BJ (cell line): Measurements from ENCODE around the gene FAM76A. TPM values are rescaled to one million over a fixed set of nuclear protein-coding genes. Genes with fewer than 3 reads are reported as not detected.

Source experiments
- CTCF ChIA-PET: fragments of 350-600 bp; formaldehyde crosslinking; extraction: SDS; loops from one replicate; lab custom pipeline; 2021; ENCODE audit warnings: antibody characterized with exemption, inconsistent platforms; lab: Yijun Ruan, JAX
- POLR2A ChIA-PET: fragments of 300-600 bp; sonication (Branson Sonifier 250); formaldehyde crosslinking; extraction: SDS; loops from one replicate; lab custom pipeline; 2021; ENCODE audit warnings: antibody characterized with exemption; lab: Charles Lee
- DNase-seq: peaks from one replicate; pipeline ENCODE4 v3.0.0-alpha.2; 2011; ENCODE audit warnings: low read depth
- H3K27me3 ChIP-seq: 2 replicates; pipeline ENCODE4 v1.6.0; 2011; ENCODE audit warnings: low read length; ENCODE audit not compliant: control insufficient read depth, insufficient read depth
- H3K36me3 ChIP-seq: 2 replicates; pipeline ENCODE4 v1.5.1; 2011; ENCODE audit warnings: low read length; ENCODE audit not compliant: control insufficient read depth, insufficient read depth
- H3K4me3 ChIP-seq: 2 replicates; pipeline ENCODE4 v1.5.1; 2011; ENCODE audit warnings: low read depth, mild to moderate bottlenecking, control low read depth, low read length
- polyA plus RNA-seq: library from polyadenylated mRNA; depleted of rRNA; stranded (reverse); fragments of >200 nt; gene quantifications from 2 replicates; pipeline ENCODE4 v1.2.3, GENCODE V29; 2011
- TF ChIP-seq, protein P1 (sequence below): IDR thresholded peaks from 2 replicates; pipeline ENCODE4 v1.5.1; 2011; ENCODE audit warnings: low read depth, mild to moderate bottlenecking, control low read depth, inconsistent platforms, low read length, moderate library complexity; ENCODE audit not compliant: insufficient read depth

Gene FAM76A
- polyA plus RNA-seq, 1 experiment: 3.9 TPM

DNA sequence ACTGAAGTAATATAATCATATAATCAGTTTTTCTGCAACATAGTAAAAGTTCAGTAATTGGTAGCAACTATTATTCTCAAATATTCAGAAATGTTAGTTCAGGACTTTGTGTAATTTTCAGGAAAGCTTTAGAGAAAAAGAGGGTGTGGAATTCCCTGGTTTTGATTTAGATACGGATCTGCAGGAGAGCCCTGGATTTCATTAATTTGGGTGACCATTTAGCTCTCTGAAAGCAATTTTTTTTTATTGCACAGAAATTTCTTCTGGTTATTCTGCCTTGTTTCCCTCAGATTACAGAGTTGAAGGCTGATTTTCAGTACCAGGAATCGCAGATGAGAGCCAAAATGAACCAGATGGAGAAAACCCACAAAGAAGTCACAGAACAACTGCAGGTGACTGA, 33.5 kb downstream of the FAM76A start:
- no peak overlapping the region for H3K4me3 ChIP-seq
- H3K36me3 ChIP-seq: peaks cover 3% of the 10 kb centered on the region
- CTCF ChIA-PET: no interaction called here
- POLR2A ChIA-PET: no interaction called here
- TF ChIP-seq, protein P1, sequence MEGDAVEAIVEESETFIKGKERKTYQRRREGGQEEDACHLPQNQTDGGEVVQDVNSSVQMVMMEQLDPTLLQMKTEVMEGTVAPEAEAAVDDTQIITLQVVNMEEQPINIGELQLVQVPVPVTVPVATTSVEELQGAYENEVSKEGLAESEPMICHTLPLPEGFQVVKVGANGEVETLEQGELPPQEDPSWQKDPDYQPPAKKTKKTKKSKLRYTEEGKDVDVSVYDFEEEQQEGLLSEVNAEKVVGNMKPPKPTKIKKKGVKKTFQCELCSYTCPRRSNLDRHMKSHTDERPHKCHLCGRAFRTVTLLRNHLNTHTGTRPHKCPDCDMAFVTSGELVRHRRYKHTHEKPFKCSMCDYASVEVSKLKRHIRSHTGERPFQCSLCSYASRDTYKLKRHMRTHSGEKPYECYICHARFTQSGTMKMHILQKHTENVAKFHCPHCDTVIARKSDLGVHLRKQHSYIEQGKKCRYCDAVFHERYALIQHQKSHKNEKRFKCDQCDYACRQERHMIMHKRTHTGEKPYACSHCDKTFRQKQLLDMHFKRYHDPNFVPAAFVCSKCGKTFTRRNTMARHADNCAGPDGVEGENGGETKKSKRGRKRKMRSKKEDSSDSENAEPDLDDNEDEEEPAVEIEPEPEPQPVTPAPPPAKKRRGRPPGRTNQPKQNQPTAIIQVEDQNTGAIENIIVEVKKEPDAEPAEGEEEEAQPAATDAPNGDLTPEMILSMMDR: no peak
- H3K27me3 ChIP-seq: no peaks in the 10 kb centered on the region
- DNase-seq: no peak

DNA sequence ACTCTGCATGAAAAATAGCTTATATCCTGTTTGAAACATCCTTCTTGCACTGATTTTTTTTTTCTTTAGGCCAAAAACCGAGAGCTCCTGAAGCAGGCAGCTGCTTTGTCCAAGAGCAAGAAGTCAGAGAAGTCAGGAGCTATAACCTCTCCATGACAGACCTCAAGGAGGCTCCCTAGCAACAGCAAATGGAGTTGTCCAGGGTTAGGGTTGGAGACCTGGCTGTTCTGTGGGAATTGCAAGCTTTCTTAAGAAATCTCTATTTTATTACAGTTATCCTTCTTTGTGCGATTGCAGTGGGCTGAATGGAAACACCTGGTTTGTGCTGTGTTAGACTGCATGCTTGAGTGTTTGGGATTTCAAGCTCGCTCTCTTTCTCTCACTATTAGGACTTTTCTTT, 34.7 kb downstream of the FAM76A start:
- ChIA-PET CTCF (no interaction called here), POLR2A (interaction anchor here (0.6 to 1.0 kb wide), 2 partner anchors 12 to 70 kb away, joined by 4 to 7 read pairs; partner anchors contain the start of genes PPP1R8 and STX12)

DNA sequence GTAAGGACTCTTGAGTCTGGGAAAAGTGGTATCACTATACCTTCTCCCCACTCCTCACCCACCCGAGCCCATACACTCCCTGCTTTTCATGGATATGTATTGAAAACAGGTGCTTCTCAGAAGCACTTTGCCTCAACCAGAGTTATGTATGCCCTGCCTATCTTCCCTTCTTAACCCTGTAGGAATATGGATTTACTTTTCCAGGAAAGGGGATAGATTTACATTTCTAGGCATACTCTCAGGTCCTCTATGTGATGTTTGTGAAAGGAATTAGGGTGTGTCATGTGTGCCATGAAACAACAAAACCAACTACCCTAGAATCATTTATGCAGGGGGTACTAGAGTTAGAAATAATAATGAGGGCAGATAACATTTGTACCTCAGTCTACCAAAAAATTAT, 36.3 kb downstream of the FAM76A start:
- H3K27me3 ChIP-seq: no peaks in the 10 kb centered on the region
- CTCF ChIA-PET: interaction anchor here (0.6 kb wide), 1 partner anchor 360 kb away, joined by 3 read pairs; no protein-coding TSS in a partner anchor
- DNase-seq: no peak
- TF ChIP-seq, protein P1: no peak
- no peaks in the 10 kb centered on the region for H3K36me3 ChIP-seq
- no peak overlapping the region for H3K4me3 ChIP-seq
- POLR2A ChIA-PET: no interaction called here

More for the DNA sequence above, 34.7 kb downstream of the FAM76A start:
- H3K27me3 ChIP-seq: no peaks in the 10 kb centered on the region
- TF ChIP-seq, protein P1: no peak
- H3K4me3 ChIP-seq: no peak overlapping the region
- peaks cover 2% of the 10 kb centered on the region for H3K36me3 ChIP-seq
- no peak for DNase-seq

DNA sequence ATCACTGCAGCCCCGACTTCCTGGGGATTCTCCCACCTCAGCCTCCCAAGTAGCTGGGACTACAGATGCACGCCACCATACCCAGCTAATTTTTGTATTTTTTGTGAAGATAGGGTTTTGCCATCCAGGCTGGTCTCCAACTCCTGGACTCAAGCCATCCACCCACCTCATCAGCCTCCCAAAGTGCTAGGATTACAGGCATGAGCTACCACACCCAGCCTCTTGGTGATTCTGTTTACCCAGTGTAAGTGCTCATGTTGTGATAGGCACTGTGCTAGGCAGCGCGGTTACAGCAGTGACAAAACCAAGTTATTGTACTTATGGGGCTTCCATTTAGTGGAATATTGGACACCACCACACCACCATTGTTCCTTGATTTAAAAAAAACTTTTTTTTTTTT, 37.6 kb downstream of the FAM76A start:
- no peak for DNase-seq
- H3K4me3 ChIP-seq: no peak overlapping the region
- TF ChIP-seq, protein P1: no peak
- no peaks in the 10 kb centered on the region for H3K27me3 ChIP-seq
- ChIA-PET CTCF (interaction anchor here (1.2 kb wide), 1 partner anchor 11 kb away, joined by 3 read pairs; no protein-coding TSS in a partner anchor), POLR2A (no interaction called here)
- H3K36me3 ChIP-seq: no peaks in the 10 kb centered on the region

DNA sequence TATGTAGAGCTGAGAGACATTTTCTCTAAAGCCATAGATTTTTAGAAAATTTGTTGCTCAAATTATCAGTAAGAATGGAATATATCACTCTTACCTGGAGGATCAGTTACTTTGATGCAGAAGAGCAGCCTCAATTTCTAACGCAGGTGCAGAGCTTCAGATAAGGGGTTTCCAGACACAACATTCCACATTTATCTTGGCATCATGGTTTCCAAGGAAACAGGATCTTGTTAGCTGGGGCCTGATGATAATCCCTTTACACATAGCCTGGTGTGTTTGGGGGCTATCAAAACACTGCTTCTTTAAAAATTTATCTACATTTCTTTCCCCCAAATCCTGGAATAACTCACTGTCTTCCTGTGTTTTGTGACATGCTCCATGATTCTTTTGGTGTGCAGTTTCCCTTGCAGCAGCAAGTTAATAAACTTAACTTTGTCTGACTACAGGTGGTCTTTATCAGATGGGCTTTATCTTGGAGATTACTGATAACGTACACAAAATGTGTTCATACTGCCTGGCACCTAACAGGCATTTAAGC, 44.6 kb downstream of the FAM76A start:
- no peaks in the 10 kb centered on the region for H3K36me3 ChIP-seq
- POLR2A ChIA-PET: no interaction called here
- CTCF ChIA-PET: no interaction called here
- H3K4me3 ChIP-seq: no peak overlapping the region
- no peak for DNase-seq
- TF ChIP-seq, protein P1: no peak
- H3K27me3 ChIP-seq: no peaks in the 10 kb centered on the region
